GM12892 (cell line): ENCODE data around the gene COLQ.

ENCODE experiments used
- POLR2A ChIP-seq: IDR thresholded peaks from 2 replicates; pipeline ENCODE4 v1.6.1; 2011; ENCODE audit warnings: low read depth, low read length, control low read depth
- POLR2AphosphoS5 ChIP-seq: IDR thresholded peaks from 2 replicates; pipeline ENCODE4 v1.6.1; 2011; ENCODE audit warnings: low read depth, low read length, control low read depth
- TAF1 ChIP-seq: IDR thresholded peaks from 2 replicates; pipeline ENCODE4 v1.6.1; 2011; ENCODE audit warnings: low read depth, mild to moderate bottlenecking, control low read depth, low read length, borderline replicate concordance

DNA sequence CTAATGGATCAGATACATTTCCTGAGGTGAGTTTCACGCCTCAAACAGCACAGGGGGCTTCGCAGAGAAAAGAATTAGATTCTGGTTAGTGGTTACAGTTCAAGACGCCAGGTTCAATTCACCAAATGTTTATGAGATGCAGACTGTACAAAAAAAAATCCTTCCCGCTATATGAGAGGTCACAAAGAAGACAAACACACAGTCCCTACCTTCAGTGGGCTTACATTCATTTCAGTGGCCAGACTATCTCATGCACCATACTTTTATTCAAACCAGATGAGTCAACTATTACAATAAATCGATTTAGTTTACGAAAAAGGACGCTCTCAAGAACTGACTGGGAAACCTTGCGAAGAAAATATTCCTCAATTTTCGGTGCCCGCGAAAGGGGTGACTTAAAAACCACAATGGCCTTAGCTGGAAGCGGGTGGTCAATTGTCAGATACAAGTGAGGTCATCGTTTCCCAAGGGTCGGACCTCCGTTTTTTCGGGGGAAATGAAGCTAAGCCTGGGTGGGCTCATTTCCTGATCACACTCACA is 94.9 kb downstream of the COLQ start:
- TF ChIP-seq POLR2A: no peak
- TF ChIP-seq TAF1: no peak
- no peak for TF ChIP-seq POLR2AphosphoS5
